Stimulated activated CD8-positive, alpha-beta memory T cell treated with anti-CD3 and anti-CD28 coated beads, Interleukin-7, amount 100 ng/mL, for 48 hours (primary cell): ENCODE data around the gene FAM3D.

Experiments used
- DNase-seq, 2 donors: peaks; one replicate each; pipeline ENCODE4 v3.0.0-alpha.2; 2020; ENCODE audit warnings: low read depth in 1 of 2; ENCODE audit errors: extremely low read depth in 1 of 2

The FAM3D gene

DNA sequence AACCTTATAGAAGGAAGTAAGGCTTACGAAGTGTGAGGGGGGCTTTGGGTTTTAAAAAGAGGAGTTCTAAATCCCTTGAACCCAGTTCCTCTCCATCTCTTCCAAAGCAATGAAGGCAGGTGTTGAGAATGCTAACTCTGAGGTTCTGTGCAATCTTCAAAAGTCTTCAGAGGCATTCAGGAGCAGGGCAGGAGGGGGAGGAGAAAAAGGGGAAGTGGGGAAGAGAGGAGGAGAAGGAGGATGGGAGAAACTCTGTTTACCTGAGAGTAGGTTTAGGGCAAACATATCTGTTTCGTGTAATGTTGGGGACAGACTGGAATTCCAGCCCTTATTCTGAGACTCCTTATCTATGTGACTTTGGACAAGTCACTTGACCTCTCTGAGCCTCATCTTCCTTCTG, 36.9 kb downstream of the FAM3D start:
- DNase-seq, result no peak

DNA sequence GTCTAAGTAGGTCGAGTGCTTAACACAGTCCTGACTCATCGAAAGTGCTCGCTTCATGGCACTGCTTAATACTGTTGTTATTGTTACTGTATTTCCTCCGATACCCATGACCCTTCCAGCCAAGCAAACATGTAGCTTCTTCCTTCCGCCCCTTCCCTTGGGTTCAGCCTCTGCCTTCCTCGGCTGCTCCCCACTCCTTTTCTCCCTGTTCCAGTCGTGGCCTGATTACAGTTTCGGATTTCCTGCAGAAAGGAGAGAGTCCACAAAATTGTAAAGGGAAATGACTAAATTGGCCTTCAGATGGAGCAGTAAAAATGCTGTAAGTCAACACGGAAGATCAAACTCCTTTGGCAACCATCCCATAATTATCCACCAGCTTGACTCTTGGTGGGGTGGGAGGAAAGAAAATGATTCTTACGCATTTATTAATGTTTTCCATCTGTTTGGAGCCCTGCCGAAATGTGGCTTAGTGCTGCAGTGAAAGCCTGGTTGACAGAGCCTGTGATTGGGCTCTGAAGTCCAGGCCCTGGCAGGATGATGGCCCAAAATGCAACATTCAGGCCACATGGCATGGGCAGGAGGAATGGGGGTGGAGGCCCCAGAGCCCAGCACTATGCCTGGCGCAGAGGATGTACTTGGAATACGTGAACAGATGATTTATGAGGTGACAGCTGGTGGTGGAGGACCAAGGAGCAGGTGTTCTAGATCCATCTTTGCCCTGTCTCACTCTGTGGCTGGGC, 37.6 kb downstream of the FAM3D start:
- no peak for DNase-seq

DNA sequence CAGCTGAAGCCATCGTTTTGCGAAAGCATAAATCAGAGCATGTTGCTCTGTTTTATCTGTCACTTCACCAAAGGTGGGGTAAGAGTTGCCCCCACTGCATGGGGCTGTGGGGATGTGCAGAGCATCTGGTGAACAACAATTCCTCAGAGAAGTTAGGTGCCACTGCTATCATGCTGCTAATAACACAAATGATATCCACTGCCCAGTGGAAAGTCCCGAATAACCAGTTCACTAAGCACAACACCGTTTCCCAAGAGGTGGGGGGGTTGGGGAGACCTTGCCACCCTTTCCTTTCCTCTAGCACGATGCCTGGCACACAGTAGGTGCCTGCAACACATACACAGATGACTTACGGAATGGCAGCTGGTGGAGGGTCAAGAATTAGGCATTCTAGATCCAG, 38.6 kb downstream of the FAM3D start:
- no peak for DNase-seq

DNA sequence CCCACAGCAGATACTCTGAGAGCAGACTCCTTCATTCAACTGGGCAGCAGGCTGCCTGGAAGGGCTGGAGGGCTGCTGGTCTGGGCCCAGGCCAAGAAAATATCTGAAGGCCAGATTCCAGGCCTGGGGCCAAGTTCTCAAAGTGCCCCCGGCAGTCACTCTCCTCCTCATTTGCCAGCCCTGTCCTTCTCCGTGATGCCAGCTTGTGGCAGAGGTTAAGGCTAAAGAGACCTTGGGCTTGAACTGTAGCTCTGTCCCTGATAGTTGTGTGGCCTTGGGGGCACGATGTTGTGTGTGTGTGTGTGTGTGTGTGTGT, 39.0 kb downstream of the FAM3D start:
- DNase-seq, result no peak

DNA sequence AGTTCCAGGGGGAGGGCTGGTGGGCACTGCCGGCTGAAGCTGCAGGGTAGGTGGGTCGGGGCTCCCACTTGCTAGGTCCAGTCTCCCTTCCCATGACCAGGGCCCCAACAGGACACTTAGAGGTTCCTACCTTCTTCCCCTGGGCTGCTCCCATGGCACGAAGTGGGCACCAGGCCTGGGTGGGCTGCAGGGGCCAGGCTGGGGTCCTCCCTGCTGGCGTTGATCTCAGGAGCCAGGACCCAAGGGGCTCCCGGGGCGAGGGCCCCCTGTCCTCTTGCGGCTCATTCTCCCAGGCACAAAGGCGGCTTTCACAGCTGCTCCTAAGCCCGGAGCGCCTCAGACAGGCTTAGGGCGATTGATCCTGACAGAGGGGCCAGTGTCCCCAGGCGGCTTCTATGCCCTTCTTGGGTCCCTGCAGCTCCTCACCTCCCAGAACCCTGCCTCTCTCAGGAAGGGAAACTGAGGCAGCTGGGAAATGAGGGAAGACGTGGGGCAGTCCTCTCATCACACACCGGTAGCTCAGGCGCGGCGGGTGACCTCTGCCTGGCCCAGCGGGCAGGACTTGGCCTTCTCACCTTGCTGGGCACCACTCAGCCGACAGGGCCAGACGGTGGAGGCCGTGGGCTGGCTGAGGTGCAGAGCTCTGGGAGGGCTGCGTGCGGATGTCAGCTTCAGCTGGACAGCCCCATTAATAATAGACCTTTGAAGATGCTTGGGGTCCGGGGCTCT, 39.6 kb downstream of the FAM3D start:
- no peak for DNase-seq

DNA sequence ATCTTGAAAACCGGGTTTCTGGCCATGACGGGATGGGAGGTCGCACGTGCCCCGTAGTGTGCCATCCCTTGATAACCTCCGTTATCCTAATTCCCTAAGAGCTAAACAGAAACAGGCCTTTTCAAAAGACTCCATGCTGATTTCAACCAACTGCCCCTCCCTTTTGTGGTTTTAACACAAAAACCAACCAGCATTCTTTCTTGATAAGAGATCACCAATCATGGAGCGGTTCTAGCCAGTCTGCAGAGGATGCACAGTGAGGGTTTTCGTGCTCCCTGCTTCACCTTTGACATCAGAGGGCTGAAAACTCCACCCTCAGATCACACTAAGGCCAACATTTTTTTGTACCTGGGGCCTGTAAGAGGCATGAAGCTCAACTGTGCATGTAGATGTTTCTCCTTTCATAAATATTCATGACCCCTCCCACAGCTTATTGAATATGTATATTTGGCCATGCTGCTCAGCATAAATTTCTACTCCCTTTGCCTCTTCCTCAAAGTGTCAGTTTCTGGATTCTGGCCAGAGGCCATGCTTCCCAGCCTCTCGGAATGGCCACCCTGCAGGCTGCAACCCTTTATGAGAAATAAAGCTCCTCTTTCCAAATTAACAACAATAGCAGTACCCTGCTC, 41.3 kb downstream of the FAM3D start:
- DNase-seq, result no peak

DNA sequence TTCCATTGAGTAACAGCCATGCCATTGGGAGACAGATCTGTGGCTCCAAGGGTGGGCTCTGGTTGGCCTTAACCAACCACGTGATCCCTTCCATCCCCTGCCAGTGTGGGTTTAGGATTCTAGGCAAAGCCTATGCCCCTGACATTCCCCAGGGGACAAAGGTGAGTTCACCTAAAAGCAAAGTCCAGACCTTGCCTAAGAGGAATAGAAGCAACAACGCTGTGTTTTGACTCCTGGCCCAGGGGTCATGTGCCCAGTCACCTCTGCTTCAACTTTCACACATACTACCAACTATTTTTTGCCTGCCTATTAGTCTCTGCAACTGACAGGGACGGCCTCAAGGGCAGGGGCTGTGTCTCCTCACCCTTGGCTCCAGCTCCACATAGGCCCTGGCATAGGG, 42.0 kb downstream of the FAM3D start:
- DNase-seq, result no peak

DNA sequence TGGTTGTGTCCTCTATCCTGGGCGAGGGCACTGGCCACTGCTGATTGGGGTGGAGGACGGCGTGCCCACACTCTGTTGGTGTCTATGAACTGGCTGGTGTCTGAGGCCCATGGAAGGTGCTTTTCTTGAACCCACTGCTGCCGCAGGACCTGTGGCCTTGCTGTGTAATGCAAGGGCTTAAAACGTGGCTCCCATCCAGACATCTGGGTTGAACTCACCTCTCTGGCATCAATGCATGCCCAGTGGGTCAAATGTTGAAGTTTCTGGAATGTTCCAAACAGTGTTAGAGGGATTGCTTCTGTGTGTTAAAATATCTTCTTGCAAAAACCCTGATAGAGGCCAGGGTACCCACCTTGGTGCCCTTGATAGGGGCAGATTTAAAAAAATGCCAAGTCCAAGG, 42.6 kb downstream of the FAM3D start:
- DNase-seq, result no peak

DNA sequence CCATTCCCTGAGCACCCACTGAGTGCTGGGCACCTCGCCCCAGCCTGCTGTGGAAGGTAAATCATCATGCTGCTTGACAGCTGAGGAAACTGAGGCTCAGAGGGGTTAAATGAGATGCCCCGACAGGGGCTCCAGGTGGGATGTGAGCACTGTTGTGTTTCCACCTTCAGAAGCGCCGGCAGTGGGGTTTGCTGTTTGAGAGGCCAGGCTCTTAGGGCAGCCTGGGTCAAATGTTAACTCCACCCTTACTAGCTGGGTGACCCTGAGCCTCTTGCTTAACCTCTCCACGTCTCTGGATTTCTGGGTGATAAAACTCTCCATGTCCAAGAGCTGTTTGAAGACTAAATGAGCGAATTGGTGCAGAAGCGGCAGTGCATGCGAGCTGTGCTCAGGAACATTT, 43.1 kb downstream of the FAM3D start:
- no peak for DNase-seq

DNA sequence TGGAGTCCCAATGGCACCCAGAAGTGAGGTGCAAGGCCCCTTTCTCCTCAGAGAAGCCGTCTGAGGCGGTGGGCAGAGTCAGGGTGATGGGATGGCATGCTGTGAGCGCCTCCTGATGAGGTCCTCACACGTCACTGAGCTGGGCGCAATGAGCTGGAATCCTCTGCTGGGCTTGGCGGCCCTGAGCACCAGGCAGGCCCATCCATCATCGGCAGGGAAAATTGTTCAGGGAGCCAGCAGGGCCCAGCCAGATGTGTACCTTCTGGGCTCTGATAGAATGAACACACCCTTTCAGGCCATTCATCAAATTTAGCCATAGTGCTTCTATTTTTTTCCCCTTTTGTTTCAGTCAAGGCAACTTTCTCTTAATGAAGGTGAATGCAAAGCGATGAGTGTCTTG, 43.7 kb downstream of the FAM3D start:
- DNase-seq, result no peak

DNA sequence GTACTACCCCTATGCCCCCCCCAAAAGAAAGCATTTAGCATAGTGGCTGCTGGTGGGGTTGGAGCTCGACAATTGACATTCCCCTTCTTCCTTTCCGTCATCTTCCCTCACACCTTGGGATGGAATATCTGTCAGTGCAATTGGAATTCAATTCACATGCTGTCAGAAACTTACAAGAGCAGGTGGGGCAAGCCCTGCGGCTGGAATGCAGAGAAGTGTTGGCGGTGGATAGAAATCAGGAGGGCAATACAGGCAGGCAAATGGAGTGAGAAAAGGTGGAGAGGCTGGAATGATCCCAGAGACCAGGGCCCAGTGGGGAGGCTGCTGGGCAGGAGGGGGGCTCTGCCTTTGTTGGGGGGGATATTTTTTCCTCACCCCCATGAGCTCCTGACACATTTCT, 44.1 kb downstream of the FAM3D start:
- DNase-seq, result no peak

DNA sequence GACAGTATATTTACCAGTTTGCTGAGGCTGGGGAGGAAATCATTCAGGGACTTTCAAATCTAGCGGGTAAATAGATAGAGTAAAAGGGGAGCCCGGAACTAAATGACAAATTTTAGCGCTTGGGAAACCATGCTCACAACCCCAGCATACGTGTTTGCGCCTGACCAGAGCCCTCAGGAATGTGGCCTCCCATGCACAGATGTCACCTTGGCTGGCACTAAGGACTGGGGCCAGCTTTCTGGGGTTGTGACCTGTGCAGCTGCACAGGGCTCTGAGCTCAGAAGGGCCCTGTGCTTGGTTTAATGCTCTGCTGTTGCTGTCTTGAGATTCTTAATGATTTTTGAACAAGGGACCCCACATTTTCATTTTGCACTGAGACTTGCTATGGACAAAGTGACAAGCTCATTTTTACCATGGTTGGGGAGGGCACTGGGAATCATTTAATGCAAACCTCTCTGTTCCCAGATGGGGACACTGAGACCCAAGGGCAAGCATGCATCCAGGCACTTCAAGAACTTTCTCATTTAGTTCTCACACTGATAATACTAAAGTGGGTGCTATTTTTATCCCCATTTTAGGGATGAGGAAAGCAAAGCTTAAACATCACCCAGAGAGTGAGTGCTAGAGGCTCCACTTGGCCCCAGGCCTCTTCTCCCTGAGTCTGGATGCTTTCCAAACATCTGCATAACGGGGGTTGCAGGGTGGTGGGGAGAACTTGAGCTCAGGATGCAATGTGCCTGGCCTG, 45.3 kb downstream of the FAM3D start:
- no peak for DNase-seq

DNA sequence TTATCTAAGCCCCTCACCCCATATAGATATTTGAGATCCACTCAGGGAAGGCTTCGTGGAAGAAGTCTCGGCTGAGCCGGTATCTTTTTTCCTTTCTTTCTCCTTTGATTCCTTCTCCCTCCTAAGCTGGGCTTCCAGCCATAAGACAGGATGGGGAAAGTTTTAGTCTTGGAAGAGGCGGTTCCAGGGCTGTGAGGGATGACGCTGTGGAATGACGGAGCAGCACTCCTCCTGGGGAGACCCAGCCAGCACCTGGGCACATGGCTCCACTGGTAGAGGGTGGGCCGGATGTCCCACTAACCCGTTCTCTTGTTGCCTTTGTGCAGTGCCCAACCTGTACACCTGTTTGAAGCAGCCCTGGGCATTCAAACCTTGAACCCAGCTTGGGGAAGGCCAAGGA, 46.2 kb downstream of the FAM3D start:
- no peak for DNase-seq

DNA sequence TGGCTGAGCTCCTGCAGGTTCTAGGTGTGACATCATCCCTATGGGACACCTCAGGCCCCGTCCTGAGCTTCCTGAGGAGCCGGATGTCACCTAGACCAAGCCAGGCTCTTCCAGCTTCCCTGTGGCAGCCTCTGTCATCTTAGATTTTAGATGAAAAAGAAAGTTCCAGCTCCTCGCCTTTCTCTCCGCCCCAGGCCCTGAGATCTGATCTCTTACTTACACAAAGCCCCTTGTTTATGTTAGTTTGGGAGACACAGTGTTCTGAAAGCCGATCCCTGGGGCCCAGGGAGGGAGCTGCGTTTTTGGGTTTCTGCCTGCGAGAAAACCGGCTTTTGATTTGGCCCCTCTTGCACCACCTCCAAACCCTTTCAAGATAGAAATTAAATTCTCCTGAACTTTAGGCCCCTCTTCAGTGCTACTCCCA, 49.2 kb downstream of the FAM3D start:
- no peak for DNase-seq

DNA sequence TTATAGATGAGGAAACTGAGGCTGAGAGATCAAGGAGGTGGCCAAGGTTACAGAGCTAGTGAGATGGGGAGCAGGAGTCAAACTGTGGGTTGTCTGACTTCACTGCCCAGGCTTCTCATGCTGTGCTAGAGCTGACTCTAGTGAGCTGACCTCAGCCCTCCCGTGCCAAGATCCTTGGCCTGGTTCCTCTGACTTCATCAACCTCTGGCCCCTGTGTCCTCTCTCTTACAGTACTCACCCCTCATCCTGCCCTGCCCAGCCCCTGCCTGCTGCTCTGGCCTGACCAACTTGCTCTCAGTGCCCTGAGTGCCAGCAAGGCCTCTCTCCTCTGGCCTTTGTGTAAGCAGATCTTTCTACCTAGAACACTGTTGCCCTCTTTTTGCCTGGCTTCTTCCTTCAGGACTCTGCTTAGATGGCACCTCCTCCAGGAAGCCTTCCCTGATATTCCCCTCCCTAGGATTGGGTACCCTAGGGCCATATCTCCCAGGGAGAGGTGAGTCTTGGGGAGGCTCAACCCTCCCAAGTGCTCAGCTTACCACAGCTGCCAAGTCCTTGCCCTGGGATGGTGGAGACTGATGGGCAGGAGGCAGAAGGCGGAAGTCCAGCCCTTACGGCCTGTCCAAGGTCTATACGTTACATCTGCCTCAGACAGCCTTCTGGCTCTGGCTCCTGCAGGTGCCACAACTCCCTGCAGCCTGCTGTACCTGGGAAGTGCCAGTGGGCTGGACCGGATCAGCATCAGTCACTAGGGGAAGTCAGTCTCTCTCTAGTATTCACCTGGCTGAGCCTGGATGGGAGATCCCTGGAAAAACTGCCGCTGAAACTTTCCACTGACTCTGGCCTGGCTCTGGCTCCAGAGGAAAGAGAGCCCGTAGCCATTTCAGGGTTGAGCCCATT, 53.1 kb downstream of the FAM3D start:
- no peak for DNase-seq

DNA sequence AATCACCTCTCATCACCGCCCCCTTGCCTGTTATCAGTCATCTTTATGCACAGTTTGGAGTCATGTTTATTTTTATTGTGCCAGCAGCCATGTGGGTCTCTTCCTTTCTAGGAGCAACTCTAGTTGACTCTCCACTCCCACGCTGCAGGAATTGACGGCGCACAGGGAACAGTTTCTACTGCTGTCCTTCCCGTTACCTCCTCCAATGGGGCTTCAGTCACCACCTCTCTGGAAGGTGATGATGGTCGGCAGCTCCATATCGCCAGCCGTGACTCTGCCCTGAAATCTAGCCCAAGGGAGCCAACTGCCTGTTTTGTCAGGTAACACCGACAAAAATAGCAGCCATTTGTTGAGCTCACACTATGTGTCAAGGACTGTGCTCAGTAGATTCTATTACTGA, 53.7 kb downstream of the FAM3D start:
- no peak for DNase-seq

DNA sequence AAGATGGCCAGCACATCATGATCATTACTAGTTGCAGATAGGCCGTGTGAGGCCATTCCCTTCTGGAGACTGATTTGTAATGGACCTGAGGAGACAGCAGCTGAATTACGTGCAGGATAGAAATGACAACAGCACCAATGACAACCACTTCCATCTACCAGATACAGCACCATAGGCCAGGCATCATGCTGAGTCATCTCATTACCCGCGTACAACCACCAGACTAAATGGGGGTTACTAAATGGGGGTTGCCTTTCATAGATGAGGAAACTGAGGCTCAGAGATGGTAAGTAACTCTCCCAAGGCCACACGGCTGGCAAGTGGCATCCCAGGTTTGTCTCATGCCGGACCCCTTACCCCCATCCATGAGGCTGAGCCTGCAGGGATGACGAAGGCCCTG, 56.6 kb downstream of the FAM3D start:
- DNase-seq, result no peak

DNA sequence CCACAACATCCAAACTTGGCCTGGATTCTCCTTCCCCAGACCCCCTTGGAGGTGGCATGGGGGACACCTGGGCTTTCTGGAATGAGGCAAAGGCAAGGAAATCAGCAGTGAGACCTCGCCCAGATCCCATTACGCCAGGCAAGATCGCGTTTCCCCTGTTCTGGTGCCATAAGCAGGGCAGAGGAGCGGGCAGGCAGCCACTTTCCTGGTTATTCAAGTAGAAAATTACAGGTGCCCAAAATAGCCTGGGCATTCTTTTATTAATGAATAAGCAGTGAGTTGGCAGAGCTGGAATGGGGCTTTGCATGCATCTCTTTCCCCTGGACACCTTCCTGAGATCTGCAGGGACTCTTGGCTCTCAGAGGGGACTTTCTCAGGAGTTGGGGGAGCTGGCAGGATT, 57.9 kb downstream of the FAM3D start:
- no peak for DNase-seq

DNA sequence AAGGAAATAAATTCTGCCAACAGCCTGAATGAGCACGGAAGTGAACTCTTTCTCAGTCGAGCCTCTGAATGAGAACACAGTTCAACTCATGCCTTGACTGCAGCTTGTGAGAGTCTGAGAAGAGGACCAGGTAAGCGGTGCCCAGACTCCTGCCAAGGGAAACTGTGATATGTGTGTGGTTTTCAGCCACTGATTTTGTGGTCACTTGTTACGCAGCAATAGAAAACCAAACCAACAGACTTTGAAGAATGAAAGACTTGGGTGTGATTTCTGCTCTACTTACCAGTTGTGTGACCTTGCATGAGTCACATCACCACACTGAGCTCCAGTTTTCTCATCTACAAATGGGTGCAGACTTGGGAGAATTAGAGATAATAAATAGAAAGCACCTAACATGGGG, 58.8 kb downstream of the FAM3D start:
- DNase-seq, result no peak

DNA sequence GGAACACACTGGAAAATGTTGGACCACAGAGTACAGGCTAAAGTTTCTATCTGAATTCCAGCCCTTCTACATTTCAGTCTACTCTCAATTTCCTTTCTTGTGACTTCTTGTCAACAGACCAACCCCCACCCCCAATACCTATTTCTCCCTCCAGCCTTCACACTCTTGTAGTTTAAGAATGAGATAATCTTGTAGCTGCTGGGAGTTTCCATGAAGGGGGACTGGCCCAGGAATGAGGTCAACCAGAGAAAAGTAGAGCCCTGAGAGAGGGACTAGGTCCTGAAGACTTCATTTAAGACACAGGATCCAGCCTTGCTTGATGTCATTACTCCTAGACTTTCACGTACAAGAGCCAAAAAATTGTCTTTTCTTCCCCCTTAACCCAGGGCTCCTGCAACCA, 59.9 kb downstream of the FAM3D start:
- DNase-seq, result no peak

DNA sequence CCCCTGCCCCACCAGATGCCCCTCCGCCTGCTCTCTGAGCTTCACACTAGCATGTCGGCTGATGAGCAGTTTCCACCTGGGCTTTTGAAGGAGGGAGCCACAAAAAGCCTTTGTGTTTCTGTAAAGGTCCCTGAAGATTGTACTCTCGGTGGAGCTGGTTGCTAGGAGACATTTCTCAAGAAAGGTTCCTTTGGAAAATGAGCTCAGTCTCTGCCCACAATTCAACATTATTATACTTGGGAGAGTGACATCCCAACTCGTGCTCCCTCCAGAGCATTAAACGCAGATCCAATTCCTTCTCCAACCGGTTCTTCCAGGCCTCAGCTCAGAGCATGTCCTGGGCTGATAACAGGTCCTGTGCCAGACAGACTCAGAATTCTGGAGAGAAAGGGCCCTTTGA, 62.5 kb downstream of the FAM3D start:
- no peak for DNase-seq
